SK-N-SH (cell line): ENCODE results near the gene GALNS. TPM values are rescaled to one million over a fixed set of nuclear protein-coding genes. Genes with fewer than 3 reads are reported as not detected.

ENCODE experiments used
- CTCF ChIA-PET: fragments of 300-600, 350-600 bp; formaldehyde crosslinking; extraction: SDS; loops from one replicate; lab custom pipeline; 2021; lab: Yijun Ruan, JAX
- POLR2A ChIA-PET: fragments of 350-600 bp; sonication (Branson Sonifier 250); formaldehyde crosslinking; extraction: SDS; loops from one replicate; lab custom pipeline; 2020; ENCODE audit warnings: antibody characterized with exemption, inconsistent platforms; lab: Yijun Ruan, JAX
- DNase-seq: peaks from one replicate; pipeline ENCODE4 v3.0.0; 2012
- H2AFZ ChIP-seq: fragments of 200-600 bp; sonication (generic); 2 replicates; pipeline ENCODE4 v1.8.1; 2016; ENCODE audit warnings: antibody characterized with exemption, mild to moderate bottlenecking, low read depth
- H3F3A ChIP-seq: fragments of 200-600 bp; sonication (generic); replicated peaks from 2 replicates; pipeline ENCODE3; 2016; ENCODE audit warnings: antibody characterized with exemption, mild to moderate bottlenecking; ENCODE audit not compliant: insufficient read depth
- H3K27ac ChIP-seq, 2 experiments: fragments of 200-500 bp in 1 of 2; fragments of 200-600 bp in 1 of 2; sonication (Bioruptor generic) in 1 of 2; sonication (generic), shearing (Covaris generic) in 1 of 2; 2 replicates each; pipeline versions ENCODE4 v1.5.1 to v1.6.1; 2014 to 2016; ENCODE audit warnings: low read depth in 2 of 2, inconsistent platforms in 1 of 2, low read length in 1 of 2, mild to moderate bottlenecking in 1 of 2, mixed read lengths in 1 of 2
- H3K27me3 ChIP-seq: fragments of 200-600 bp; sonication (generic), shearing (Covaris generic); 2 replicates; pipeline ENCODE4 v1.6.1; 2016; ENCODE audit warnings: mixed run types; ENCODE audit not compliant: insufficient read depth
- H3K36me3 ChIP-seq, 2 experiments: fragments of 200-500 bp in 1 of 2; fragments of 200-600 bp in 1 of 2; sonication (Bioruptor generic) in 1 of 2; sonication (generic) in 1 of 2; replicated peaks in 1 of 2; 2 replicates each; pipeline versions ENCODE3 to v1.5.1; 2014 to 2016; ENCODE audit warnings: low read length in 1 of 2, mild to moderate bottlenecking in 1 of 2; ENCODE audit not compliant: insufficient read depth in 2 of 2, control insufficient read depth in 1 of 2
- H3K4me1 ChIP-seq, 2 experiments: fragments of 200-500 bp in 1 of 2; fragments of 200-600 bp in 1 of 2; sonication (Bioruptor generic) in 1 of 2; sonication (generic), shearing (Covaris generic) in 1 of 2; 2 replicates each; pipeline versions ENCODE4 v1.5.1 to v1.6.1; 2014 to 2016; ENCODE audit warnings: low read depth in 1 of 2, low read length in 1 of 2, mixed run types in 1 of 2; ENCODE audit not compliant: insufficient read depth in 2 of 2, control insufficient read depth in 1 of 2
- H3K4me2 ChIP-seq: fragments of 200-600 bp; sonication (generic), shearing (Covaris generic); 2 replicates; pipeline ENCODE4 v1.6.1; 2017; ENCODE audit warnings: mixed run types
- H3K4me3 ChIP-seq, 2 experiments: fragments of 200-500 bp in 1 of 2; fragments of 200-600 bp in 1 of 2; sonication (Bioruptor generic) in 1 of 2; sonication (generic), shearing (Covaris generic) in 1 of 2; 2 replicates each; pipeline versions ENCODE4 v1.5.1 to v1.8.1; 2014 to 2016; ENCODE audit warnings: low read depth in 2 of 2, inconsistent platforms in 1 of 2, low read length in 1 of 2, mild to moderate bottlenecking in 1 of 2, mixed read lengths in 1 of 2, moderate library complexity in 1 of 2
- H3K79me2 ChIP-seq: fragments of 200-600 bp; sonication (generic); 2 replicates; pipeline ENCODE4 v1.8.1; 2017; ENCODE audit warnings: mild to moderate bottlenecking; ENCODE audit not compliant: insufficient read depth
- H3K9ac ChIP-seq: fragments of 200-600 bp; sonication (generic); 2 replicates; pipeline ENCODE4 v1.6.1; 2017; ENCODE audit warnings: mixed run types
- H3K9me2 ChIP-seq: fragments of 200-600 bp; sonication (generic); 2 replicates; pipeline ENCODE4 v1.6.1; 2017; ENCODE audit warnings: mixed run types
- H3K9me3 ChIP-seq: fragments of 200-600 bp; sonication (generic); 2 replicates; pipeline ENCODE4 v1.6.1; 2017; ENCODE audit warnings: mixed run types, mild to moderate bottlenecking, moderate library complexity
- H4K20me1 ChIP-seq: fragments of 200-600 bp; sonication (generic); 2 replicates; pipeline ENCODE4 v1.6.1; 2017; ENCODE audit warnings: mild to moderate bottlenecking, mixed run types; ENCODE audit not compliant: insufficient read depth
- ELF1 ChIP-seq: IDR thresholded peaks from 2 replicates; pipeline ENCODE4 v1.4.0; 2012
- FOSL2 ChIP-seq: IDR thresholded peaks from 2 replicates; pipeline ENCODE4 v1.4.0; 2012; ENCODE audit warnings: low read depth, mild to moderate bottlenecking, moderate library complexity, borderline replicate concordance
- FOXJ3 ChIP-seq: sonication (generic); formaldehyde crosslinking; IDR thresholded peaks from 2 replicates; pipeline ENCODE4 v1.5.1; 2020; ENCODE audit warnings: mild to moderate bottlenecking, missing genetic modification reagents
- FOXM1 ChIP-seq: IDR thresholded peaks from 2 replicates; pipeline ENCODE4 v1.4.0; 2012; ENCODE audit warnings: low read depth, mild to moderate bottlenecking
- MEF2A ChIP-seq: IDR thresholded peaks from 2 replicates; pipeline ENCODE4 v1.4.0; 2012; ENCODE audit warnings: low read depth, borderline replicate concordance
- MXI1 ChIP-seq: IDR thresholded peaks from 2 replicates; pipeline ENCODE4 v1.6.1; 2012; ENCODE audit warnings: mild to moderate bottlenecking, low read depth, low read length, improper control_type of control experiment
- NFIC ChIP-seq: IDR thresholded peaks from 2 replicates; pipeline ENCODE4 v1.4.0; 2012; ENCODE audit warnings: borderline replicate concordance
- RAD21 ChIP-seq: IDR thresholded peaks from 2 replicates; pipeline ENCODE4 v1.6.1; 2012; ENCODE audit warnings: mild to moderate bottlenecking, low read length
- RCOR1 ChIP-seq: fragments of 150-350 bp; IDR thresholded peaks from 2 replicates; pipeline ENCODE4 v1.6.1; 2017; ENCODE audit warnings: antibody characterized with exemption, low read length
- RFX5 ChIP-seq: IDR thresholded peaks from 2 replicates; pipeline ENCODE4 v1.6.1; 2012; ENCODE audit warnings: mild to moderate bottlenecking, improper control_type of control experiment, low read length
- YY1 ChIP-seq: IDR thresholded peaks from 2 replicates; pipeline ENCODE4 v1.4.0; 2012; ENCODE audit warnings: low read depth, mild to moderate bottlenecking
- WGBS: methylation state at CpG from one replicate; pipeline ENCODE4 v1.1.6; 2017; ENCODE audit warnings: low lambda C conversion rate; 5-methylcytosine and 5-hydroxymethylcytosine counted together
- polyA plus RNA-seq, 3 experiments: library from polyadenylated mRNA; depleted of rRNA; stranded (reverse); fragments of >200 nt; gene quantifications; 2 replicates each; pipeline ENCODE4 v1.2.3, GENCODE V29; 2012
- TF ChIP-seq, protein P1 (sequence below): IDR thresholded peaks from 2 replicates; pipeline ENCODE4 v1.4.0; 2012; ENCODE audit warnings: low read depth, borderline replicate concordance
- TF ChIP-seq, protein P2 (sequence below): IDR thresholded peaks from 2 replicates; pipeline ENCODE4 v1.4.0; 2012; ENCODE audit warnings: low read depth
- TF ChIP-seq, protein P3 (sequence below): fragments of 200-600 bp; sonication (generic); IDR thresholded peaks from 2 replicates; pipeline ENCODE4 v1.6.1; 2017; ENCODE audit warnings: antibody characterized with exemption, mild to moderate bottlenecking, moderate library complexity

Gene GALNS
- polyA plus RNA-seq, 1 of the 3 experiments (the other 2 are of a cell fraction) = 16.5 TPM

DNA sequence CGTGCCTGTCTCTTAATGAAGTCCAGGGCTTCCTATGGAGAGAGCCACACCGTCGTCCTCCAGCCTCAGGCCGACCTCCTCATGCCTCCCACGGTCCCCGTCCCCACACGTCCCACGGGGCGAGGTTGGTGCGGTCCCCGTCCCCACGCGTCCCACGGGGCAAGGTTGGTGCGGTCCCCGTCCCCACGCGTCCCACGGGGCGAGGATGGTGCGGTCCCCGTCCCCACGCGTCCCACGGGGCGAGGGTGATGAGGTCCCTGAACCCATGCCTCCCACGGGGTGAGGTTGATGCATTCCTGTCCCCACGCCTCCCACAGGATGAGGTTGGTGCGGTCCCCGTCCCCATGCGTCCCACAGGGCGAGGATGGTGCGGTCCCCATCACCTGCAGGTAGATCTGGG is 20.9 kb downstream of the GALNS start (continued):
- TF ChIP-seq, protein P1, sequence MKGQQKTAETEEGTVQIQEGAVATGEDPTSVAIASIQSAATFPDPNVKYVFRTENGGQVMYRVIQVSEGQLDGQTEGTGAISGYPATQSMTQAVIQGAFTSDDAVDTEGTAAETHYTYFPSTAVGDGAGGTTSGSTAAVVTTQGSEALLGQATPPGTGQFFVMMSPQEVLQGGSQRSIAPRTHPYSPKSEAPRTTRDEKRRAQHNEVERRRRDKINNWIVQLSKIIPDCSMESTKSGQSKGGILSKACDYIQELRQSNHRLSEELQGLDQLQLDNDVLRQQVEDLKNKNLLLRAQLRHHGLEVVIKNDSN = no peak
- TF ChIP-seq, protein P2, sequence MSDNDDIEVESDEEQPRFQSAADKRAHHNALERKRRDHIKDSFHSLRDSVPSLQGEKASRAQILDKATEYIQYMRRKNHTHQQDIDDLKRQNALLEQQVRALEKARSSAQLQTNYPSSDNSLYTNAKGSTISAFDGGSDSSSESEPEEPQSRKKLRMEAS = no peak
- no peak for TF ChIP-seq FOXJ3 (CRISPR knock-in tag)

DNA sequence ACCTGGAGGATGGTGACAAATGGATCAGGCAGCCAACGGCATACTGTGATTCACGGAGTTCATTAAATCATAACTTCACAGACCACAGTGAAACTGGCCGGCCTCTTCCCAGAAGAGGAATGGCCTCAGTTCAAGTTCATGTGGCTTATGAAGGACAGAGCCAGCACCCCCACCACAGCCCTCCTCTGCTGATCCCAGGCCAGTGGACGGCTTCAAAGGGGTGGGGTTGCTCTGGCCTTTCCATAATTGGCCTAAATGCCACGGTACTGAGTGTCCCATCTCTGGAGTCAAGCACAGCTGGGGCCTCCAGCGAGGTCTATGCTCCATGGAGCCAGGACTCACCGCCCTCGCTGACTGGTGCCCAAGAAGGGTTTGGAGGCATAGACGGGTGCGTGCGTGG is 21.4 kb downstream of the GALNS start:
- H3K9ac ChIP-seq = no peak overlapping the region
- H2AFZ ChIP-seq = no peak overlapping the region
- no peaks in the 10 kb centered on the region for H3K9me3 ChIP-seq
- H3K79me2 ChIP-seq = no peaks in the 10 kb centered on the region
- peaks cover 0 to 18% of the 10 kb centered on the region in 2 experiments for H3K36me3 ChIP-seq
- H3K4me2 ChIP-seq = no peak overlapping the region
- no peaks in the 10 kb centered on the region for H3K4me1 ChIP-seq
- H3F3A ChIP-seq = no peaks in the 10 kb centered on the region
- H3K4me3 ChIP-seq = no peak overlapping the region
- ChIA-PET POLR2A (no interaction called here), CTCF (no interaction called here)
- 80% methylated on average over 6 of the region's 11 CpGs for WGBS
- H3K27me3 ChIP-seq = no peaks in the 10 kb centered on the region
- no peaks in the 10 kb centered on the region for H3K9me2 ChIP-seq
- no peak for DNase-seq
- H4K20me1 ChIP-seq = no peaks in the 10 kb centered on the region
- H3K27ac ChIP-seq = no peak overlapping the region
- no peak for TF ChIP-seq FOSL2
- no peak for TF ChIP-seq NFIC
- TF ChIP-seq ELF1 = no peak
- TF ChIP-seq, protein P3, sequence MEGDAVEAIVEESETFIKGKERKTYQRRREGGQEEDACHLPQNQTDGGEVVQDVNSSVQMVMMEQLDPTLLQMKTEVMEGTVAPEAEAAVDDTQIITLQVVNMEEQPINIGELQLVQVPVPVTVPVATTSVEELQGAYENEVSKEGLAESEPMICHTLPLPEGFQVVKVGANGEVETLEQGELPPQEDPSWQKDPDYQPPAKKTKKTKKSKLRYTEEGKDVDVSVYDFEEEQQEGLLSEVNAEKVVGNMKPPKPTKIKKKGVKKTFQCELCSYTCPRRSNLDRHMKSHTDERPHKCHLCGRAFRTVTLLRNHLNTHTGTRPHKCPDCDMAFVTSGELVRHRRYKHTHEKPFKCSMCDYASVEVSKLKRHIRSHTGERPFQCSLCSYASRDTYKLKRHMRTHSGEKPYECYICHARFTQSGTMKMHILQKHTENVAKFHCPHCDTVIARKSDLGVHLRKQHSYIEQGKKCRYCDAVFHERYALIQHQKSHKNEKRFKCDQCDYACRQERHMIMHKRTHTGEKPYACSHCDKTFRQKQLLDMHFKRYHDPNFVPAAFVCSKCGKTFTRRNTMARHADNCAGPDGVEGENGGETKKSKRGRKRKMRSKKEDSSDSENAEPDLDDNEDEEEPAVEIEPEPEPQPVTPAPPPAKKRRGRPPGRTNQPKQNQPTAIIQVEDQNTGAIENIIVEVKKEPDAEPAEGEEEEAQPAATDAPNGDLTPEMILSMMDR = no peak
- TF ChIP-seq RAD21 = no peak
- TF ChIP-seq FOXJ3 (CRISPR knock-in tag) = no peak

DNA sequence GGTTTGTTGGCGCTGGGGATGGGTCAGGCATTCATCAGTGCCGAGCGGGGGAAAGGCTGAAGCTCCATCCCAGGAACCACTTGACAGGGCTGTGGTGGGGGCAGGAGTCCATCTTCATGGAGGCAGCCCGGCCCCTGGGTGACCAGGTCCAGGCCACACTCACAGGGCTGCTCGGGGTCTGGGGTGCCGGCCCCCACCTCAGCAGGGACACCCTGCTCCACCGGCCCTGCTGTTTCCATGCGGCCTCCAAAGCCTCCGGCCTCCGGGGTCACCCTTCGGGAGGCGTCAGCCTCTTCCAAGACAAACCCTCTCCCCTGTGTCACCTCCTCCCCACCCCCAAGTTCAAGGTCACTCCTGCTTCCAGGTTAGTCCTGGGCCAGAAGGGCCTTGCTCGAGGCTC is 22.1 kb downstream of the GALNS start:
- no peak overlapping the region for H3K9ac ChIP-seq
- CTCF ChIA-PET = no interaction called here
- POLR2A ChIA-PET = no interaction called here
- H3K27ac ChIP-seq = no peak overlapping the region
- H3F3A ChIP-seq = no peaks in the 10 kb centered on the region
- no peaks in the 10 kb centered on the region for H3K4me1 ChIP-seq
- peaks cover 0 to 11% of the 10 kb centered on the region in 2 experiments for H3K36me3 ChIP-seq
- no peak overlapping the region for H3K4me3 ChIP-seq
- no CpG with 5 or more reads among the region's 13 CpGs for WGBS
- H3K9me3 ChIP-seq = no peaks in the 10 kb centered on the region
- TF ChIP-seq RCOR1 = no peak
- TF ChIP-seq NFIC = no peak
- no peak for TF ChIP-seq RFX5
- TF ChIP-seq MXI1 = no peak
- TF ChIP-seq FOXM1 = no peak
- no peak for TF ChIP-seq FOXJ3 (CRISPR knock-in tag)
- no peak for TF ChIP-seq MEF2A
- TF ChIP-seq YY1 = no peak
- TF ChIP-seq ELF1 = no peak
- TF ChIP-seq, all 33 proteins: peak for 0
- no peaks in the 10 kb centered on the region for H3K79me2 ChIP-seq
- H3K4me2 ChIP-seq = no peak overlapping the region
- no peak for DNase-seq
- no peaks in the 10 kb centered on the region for H3K9me2 ChIP-seq
- no peak overlapping the region for H2AFZ ChIP-seq
- H3K27me3 ChIP-seq = no peaks in the 10 kb centered on the region
- H4K20me1 ChIP-seq = no peaks in the 10 kb centered on the region
